ENCODE data around the gene FLT1.

FLT1 gene

GRCh38 chr13:28329395-28330158 is 165.4 kb downstream of the FLT1 start:
- Histone ChIP-seq H3K79me2 (ENCODE audit: insufficient read depth, low read depth) (no peaks in the 10 kb centered on the region), H3K27me3 (ENCODE audit: insufficient read depth, low read depth) (no peaks in the 10 kb centered on the region), H3K4me3 (IDR thresholded peaks at IDR 0.05; ENCODE audit: insufficient read depth, low read depth, low read length) (no peak overlapping the region), H4K20me1 (ENCODE audit: insufficient read depth) (no peaks in the 10 kb centered on the region), H3K4me1 (ENCODE audit: low read depth, poor library complexity, severe bottlenecking) (no peaks in the 10 kb centered on the region), H3K36me3 (ENCODE audit: insufficient read depth) (no peaks in the 10 kb centered on the region), H3K27ac (no peak overlapping the region), H2AFZ (ENCODE audit: low read depth) (no peak overlapping the region), H3K9ac (no peak overlapping the region), H3K4me2 (no peak overlapping the region)
- TF ChIP-seq, protein P1, sequence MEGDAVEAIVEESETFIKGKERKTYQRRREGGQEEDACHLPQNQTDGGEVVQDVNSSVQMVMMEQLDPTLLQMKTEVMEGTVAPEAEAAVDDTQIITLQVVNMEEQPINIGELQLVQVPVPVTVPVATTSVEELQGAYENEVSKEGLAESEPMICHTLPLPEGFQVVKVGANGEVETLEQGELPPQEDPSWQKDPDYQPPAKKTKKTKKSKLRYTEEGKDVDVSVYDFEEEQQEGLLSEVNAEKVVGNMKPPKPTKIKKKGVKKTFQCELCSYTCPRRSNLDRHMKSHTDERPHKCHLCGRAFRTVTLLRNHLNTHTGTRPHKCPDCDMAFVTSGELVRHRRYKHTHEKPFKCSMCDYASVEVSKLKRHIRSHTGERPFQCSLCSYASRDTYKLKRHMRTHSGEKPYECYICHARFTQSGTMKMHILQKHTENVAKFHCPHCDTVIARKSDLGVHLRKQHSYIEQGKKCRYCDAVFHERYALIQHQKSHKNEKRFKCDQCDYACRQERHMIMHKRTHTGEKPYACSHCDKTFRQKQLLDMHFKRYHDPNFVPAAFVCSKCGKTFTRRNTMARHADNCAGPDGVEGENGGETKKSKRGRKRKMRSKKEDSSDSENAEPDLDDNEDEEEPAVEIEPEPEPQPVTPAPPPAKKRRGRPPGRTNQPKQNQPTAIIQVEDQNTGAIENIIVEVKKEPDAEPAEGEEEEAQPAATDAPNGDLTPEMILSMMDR (conservative IDR thresholded peaks at IDR 0.05; ENCODE audit: low read depth, low read length), result no peak

GRCh38 chr13:28328271-28328607 is 166.7 kb downstream of the FLT1 start:
- H3K27ac ChIP-seq, result no peak overlapping the region
- H3K27me3 ChIP-seq (ENCODE audit: insufficient read depth, low read depth), result no peaks in the 10 kb centered on the region
- H3K4me2 ChIP-seq, result no peak overlapping the region
- no peaks in the 10 kb centered on the region for H3K4me1 ChIP-seq (ENCODE audit: low read depth, poor library complexity, severe bottlenecking)
- H3K4me3 ChIP-seq (IDR thresholded peaks at IDR 0.05; ENCODE audit: insufficient read depth, low read depth, low read length), result no peak overlapping the region
- no peak overlapping the region for H2AFZ ChIP-seq (ENCODE audit: low read depth)
- no peak overlapping the region for H3K9ac ChIP-seq
- no peaks in the 10 kb centered on the region for H3K79me2 ChIP-seq (ENCODE audit: insufficient read depth, low read depth)
- TF ChIP-seq, protein P1 (conservative IDR thresholded peaks at IDR 0.05; ENCODE audit: low read depth, low read length), result no peak
- no peaks in the 10 kb centered on the region for H4K20me1 ChIP-seq (ENCODE audit: insufficient read depth)
- no peaks in the 10 kb centered on the region for H3K36me3 ChIP-seq (ENCODE audit: insufficient read depth)

DNA sequence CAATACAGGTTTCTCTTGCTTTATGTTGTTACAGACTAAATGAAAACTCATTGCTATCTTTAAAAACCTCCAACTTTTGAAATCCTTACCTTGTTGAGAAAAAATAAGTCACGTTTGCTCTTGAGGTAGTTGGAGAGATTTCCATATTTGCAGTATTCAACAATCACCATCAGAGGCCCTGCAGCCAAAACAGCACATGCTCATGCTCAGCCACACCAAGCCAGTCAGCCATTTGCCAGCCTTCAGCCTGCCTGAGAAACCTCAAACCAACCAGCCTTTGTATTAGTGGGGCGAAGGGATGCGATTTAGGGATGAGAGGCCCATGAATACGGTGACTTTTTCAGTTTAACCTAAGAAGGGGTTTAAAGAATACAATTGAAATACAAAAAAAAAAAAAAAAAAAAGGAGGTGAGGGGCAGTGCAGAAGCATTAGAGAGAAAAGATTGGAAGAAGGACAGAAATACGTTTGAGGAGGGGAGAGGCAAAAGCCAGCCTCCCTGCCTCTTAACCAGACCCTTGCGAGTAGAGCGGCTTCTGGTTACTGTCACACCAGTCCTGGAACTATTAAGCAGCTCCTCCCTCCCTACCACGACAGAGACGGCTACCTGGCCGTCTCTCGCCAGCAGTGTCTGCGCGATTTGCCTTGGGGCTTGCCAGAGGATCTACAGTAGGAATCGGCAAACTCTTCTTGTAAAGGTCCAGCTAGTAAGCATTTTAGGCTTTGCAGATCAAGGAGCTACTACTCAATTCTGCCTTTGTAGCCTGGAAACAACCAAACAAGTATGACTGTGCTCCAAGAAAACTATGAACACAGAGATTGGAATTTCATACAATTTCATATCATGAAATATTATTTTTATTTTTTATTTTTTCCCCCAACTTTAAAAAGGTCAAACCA is 167.3 kb downstream of the FLT1 start:
- Histone ChIP-seq H3K79me2 (ENCODE audit: insufficient read depth, low read depth) (no peaks in the 10 kb centered on the region), H3K27me3 (ENCODE audit: insufficient read depth, low read depth) (no peaks in the 10 kb centered on the region), H3K9ac (no peak overlapping the region), H2AFZ (ENCODE audit: low read depth) (no peak overlapping the region), H3K4me3 (IDR thresholded peaks at IDR 0.05; ENCODE audit: insufficient read depth, low read depth, low read length) (no peak overlapping the region), H3K4me2 (no peak overlapping the region), H3K27ac (no peak overlapping the region), H3K36me3 (ENCODE audit: insufficient read depth) (no peaks in the 10 kb centered on the region), H4K20me1 (ENCODE audit: insufficient read depth) (no peaks in the 10 kb centered on the region), H3K4me1 (ENCODE audit: low read depth, poor library complexity, severe bottlenecking) (no peaks in the 10 kb centered on the region)
- TF ChIP-seq, protein P1 (conservative IDR thresholded peaks at IDR 0.05; ENCODE audit: low read depth, low read length), result no peak

- Histone ChIP-seq H3K36me3 (ENCODE audit: insufficient read depth) (no peaks in the 10 kb centered on the region), H4K20me1 (ENCODE audit: insufficient read depth) (no peaks in the 10 kb centered on the region), H3K27me3 (ENCODE audit: insufficient read depth, low read depth) (no peaks in the 10 kb centered on the region), H3K4me3 (IDR thresholded peaks at IDR 0.05; ENCODE audit: insufficient read depth, low read depth, low read length) (no peak overlapping the region), H2AFZ (ENCODE audit: low read depth) (no peak overlapping the region), H3K27ac (no peak overlapping the region), H3K9ac (no peak overlapping the region), H3K4me1 (ENCODE audit: low read depth, poor library complexity, severe bottlenecking) (no peaks in the 10 kb centered on the region), H3K4me2 (no peak overlapping the region), H3K79me2 (ENCODE audit: insufficient read depth, low read depth) (no peaks in the 10 kb centered on the region)
- TF ChIP-seq, protein P1 (conservative IDR thresholded peaks at IDR 0.05; ENCODE audit: low read depth, low read length), result no peak
Observed at GRCh38 chr13:28326056-28326455, 168.9 kb downstream of the FLT1 start.
